EH (cell line): ENCODE results near the gene USP24.
A peak's percentile ranks its signal among the peaks of the same experiment; 100 is the strongest.

Experiments
- DNase-seq: peaks from one replicate; pipeline ENCODE4 v3.0.0-alpha.2; 2015; ENCODE audit warnings: low read depth

The USP24 gene

GRCh38 chr1:55164906-55165305 is 50.3 kb downstream of the USP24 start:
- DNase-seq: no peak

- DNase-seq: no peak
Measured at GRCh38 chr1:55159571-55159970, 55.6 kb downstream of the USP24 start.

GRCh38 chr1:55156608-55157007 is 58.6 kb downstream of the USP24 start:
- no peak for DNase-seq

GRCh38 chr1:55156093-55156492 is 59.1 kb downstream of the USP24 start:
- peak; percentile 74 for DNase-seq

- peak; percentile 28 for DNase-seq
Measured at GRCh38 chr1:55155522-55155921, 59.6 kb downstream of the USP24 start.

- no peak for DNase-seq
Measured at GRCh38 chr1:55154616-55155015, 60.5 kb downstream of the USP24 start.

- DNase-seq: no peak
Measured at GRCh38 chr1:55153031-55153430, 62.1 kb downstream of the USP24 start.

- DNase-seq: no peak
Measured at GRCh38 chr1:55150880-55151588, 64.1 kb downstream of the USP24 start.

- DNase-seq: no peak
Measured at GRCh38 chr1:55148676-55149075, 66.5 kb downstream of the USP24 start.

- DNase-seq: no peak
Measured at GRCh38 chr1:55147524-55147923, 67.6 kb downstream of the USP24 start.

- DNase-seq: no peak
Measured at GRCh38 chr1:55146781-55147180, 68.4 kb downstream of the USP24 start.

- no peak for DNase-seq
Measured at GRCh38 chr1:55144886-55145285, 70.3 kb downstream of the USP24 start.

- DNase-seq: no peak
Measured at GRCh38 chr1:55143684-55144083, 71.5 kb downstream of the USP24 start.

GRCh38 chr1:55141295-55141893 is 73.8 kb downstream of the USP24 start:
- DNase-seq: peak; percentile 32

- peak; percentile 96 for DNase-seq
Measured at GRCh38 chr1:55140546-55140983, 74.6 kb downstream of the USP24 start.

- no peak for DNase-seq
Measured at GRCh38 chr1:55140137-55140536, 75.0 kb downstream of the USP24 start.

GRCh38 chr1:55138823-55139222 is 76.3 kb downstream of the USP24 start:
- DNase-seq: no peak

GRCh38 chr1:55134152-55134808 is 80.9 kb downstream of the USP24 start:
- DNase-seq: no peak

- DNase-seq: peak; percentile 87
Measured at GRCh38 chr1:55131801-55132200, 83.4 kb downstream of the USP24 start.

GRCh38 chr1:55131218-55131617 is 83.9 kb downstream of the USP24 start:
- peak; percentile 38 for DNase-seq

- peak; percentile 27 for DNase-seq
Measured at GRCh38 chr1:55129194-55129728, 85.9 kb downstream of the USP24 start.

GRCh38 chr1:55128418-55128995 is 86.7 kb downstream of the USP24 start:
- no peak for DNase-seq
